ENCODE data around the gene GLCE.

The GLCE gene

GRCh38 chr15:69236505-69236904 lies 76.1 kb downstream of the GLCE start:
- TF ChIP-seq NFIC (IDR thresholded peaks at IDR 0.05) (no peak), REST (IDR thresholded peaks at IDR 0.05; ENCODE audit: low read depth) (no peak), TAF1 (IDR thresholded peaks at IDR 0.05; ENCODE audit: low read depth) (no peak), EGR1 (IDR thresholded peaks at IDR 0.05) (no peak), CEBPB (IDR thresholded peaks at IDR 0.05) (no peak), RAD21 (IDR thresholded peaks at IDR 0.05; ENCODE audit: low read depth) (no peak), EP300 (IDR thresholded peaks at IDR 0.05; ENCODE audit: borderline replicate concordance) (no peak), CREB1 (IDR thresholded peaks at IDR 0.05; ENCODE audit: low read depth) (no peak), TCF12 (IDR thresholded peaks at IDR 0.05; ENCODE audit: low read depth) (no peak)

- TF ChIP-seq FOXM1 (IDR thresholded peaks at IDR 0.05; ENCODE audit: borderline replicate concordance, low read depth), result no peak
- no peak for TF ChIP-seq TEAD4 (IDR thresholded peaks at IDR 0.05)
- no peak for TF ChIP-seq USF1 (IDR thresholded peaks at IDR 0.05)
- no peak for TF ChIP-seq CEBPB (IDR thresholded peaks at IDR 0.05)
- no peak for TF ChIP-seq TAF1 (IDR thresholded peaks at IDR 0.05; ENCODE audit: low read depth)
- no peak for TF ChIP-seq CREB1 (IDR thresholded peaks at IDR 0.05; ENCODE audit: low read depth)
- TF ChIP-seq EP300 (IDR thresholded peaks at IDR 0.05; ENCODE audit: borderline replicate concordance), result no peak
- TF ChIP-seq ZBTB7A (IDR thresholded peaks at IDR 0.05; ENCODE audit: low read depth), result no peak
- TF ChIP-seq RAD21 (IDR thresholded peaks at IDR 0.05; ENCODE audit: low read depth), result no peak
- no peak for TF ChIP-seq TCF12 (IDR thresholded peaks at IDR 0.05; ENCODE audit: low read depth)
- TF ChIP-seq EGR1 (IDR thresholded peaks at IDR 0.05), result no peak
- no peak for TF ChIP-seq YY1 (IDR thresholded peaks at IDR 0.05; ENCODE audit: low read depth)
- no peak for TF ChIP-seq REST (IDR thresholded peaks at IDR 0.05; ENCODE audit: low read depth)
Measured at GRCh38 chr15:69237718-69238117, 77.3 kb downstream of the GLCE start.

GRCh38 chr15:69244798-69245197 lies 84.4 kb downstream of the GLCE start:
- TF ChIP-seq FOXM1 (IDR thresholded peaks at IDR 0.05; ENCODE audit: borderline replicate concordance, low read depth) (no peak), EP300 (IDR thresholded peaks at IDR 0.05; ENCODE audit: borderline replicate concordance) (no peak), EGR1 (IDR thresholded peaks at IDR 0.05) (no peak), TCF12 (IDR thresholded peaks at IDR 0.05; ENCODE audit: low read depth) (no peak), RAD21 (IDR thresholded peaks at IDR 0.05; ENCODE audit: low read depth) (no peak), TEAD4 (IDR thresholded peaks at IDR 0.05) (no peak)

GRCh38 chr15:69253156-69253555 lies 92.7 kb downstream of the GLCE start:
- TF ChIP-seq USF1 (IDR thresholded peaks at IDR 0.05) (no peak), FOXM1 (IDR thresholded peaks at IDR 0.05; ENCODE audit: borderline replicate concordance, low read depth) (no peak), CREB1 (IDR thresholded peaks at IDR 0.05; ENCODE audit: low read depth) (no peak), EP300 (IDR thresholded peaks at IDR 0.05; ENCODE audit: borderline replicate concordance) (no peak), MAX (IDR thresholded peaks at IDR 0.05) (no peak), TAF1 (IDR thresholded peaks at IDR 0.05; ENCODE audit: low read depth) (no peak)

- TF ChIP-seq ZBTB7A (IDR thresholded peaks at IDR 0.05; ENCODE audit: low read depth), result no peak
- TF ChIP-seq RAD21 (IDR thresholded peaks at IDR 0.05; ENCODE audit: low read depth), result peak; percentile 60
Measured at GRCh38 chr15:69265347-69265955, 105.0 kb downstream of the GLCE start.

- TF ChIP-seq USF1 (IDR thresholded peaks at IDR 0.05) (no peak), ZBTB7A (IDR thresholded peaks at IDR 0.05; ENCODE audit: low read depth) (no peak), TEAD4 (IDR thresholded peaks at IDR 0.05) (no peak), EP300 (IDR thresholded peaks at IDR 0.05; ENCODE audit: borderline replicate concordance) (no peak), FOXM1 (IDR thresholded peaks at IDR 0.05; ENCODE audit: borderline replicate concordance, low read depth) (no peak), TCF12 (IDR thresholded peaks at IDR 0.05; ENCODE audit: low read depth) (no peak), CREB1 (IDR thresholded peaks at IDR 0.05; ENCODE audit: low read depth) (no peak), NFIC (IDR thresholded peaks at IDR 0.05) (no peak), REST (IDR thresholded peaks at IDR 0.05; ENCODE audit: low read depth) (no peak), TAF1 (IDR thresholded peaks at IDR 0.05; ENCODE audit: low read depth) (no peak), YY1 (IDR thresholded peaks at IDR 0.05; ENCODE audit: low read depth) (no peak), MAX (IDR thresholded peaks at IDR 0.05) (no peak), EGR1 (IDR thresholded peaks at IDR 0.05) (no peak), RAD21 (IDR thresholded peaks at IDR 0.05; ENCODE audit: low read depth) (no peak), CEBPB (IDR thresholded peaks at IDR 0.05) (no peak)
Measured at GRCh38 chr15:69271217-69271616, 110.8 kb downstream of the GLCE start.
